CD4-positive, alpha-beta T cell treated with Interleukin-4 for 4 hours (primary cell): ENCODE results near the gene KLRG1.
A peak's percentile ranks its signal among the peaks of the same experiment; 100 is the strongest.

Experiments
- DNase-seq: peaks from one replicate; pipeline ENCODE4 v3.0.0-alpha.2; 2020

The KLRG1 gene

GRCh38 chr12:8987163-8987562 lies 2.2 kb upstream of the KLRG1 start:
- no peak for DNase-seq

DNA sequence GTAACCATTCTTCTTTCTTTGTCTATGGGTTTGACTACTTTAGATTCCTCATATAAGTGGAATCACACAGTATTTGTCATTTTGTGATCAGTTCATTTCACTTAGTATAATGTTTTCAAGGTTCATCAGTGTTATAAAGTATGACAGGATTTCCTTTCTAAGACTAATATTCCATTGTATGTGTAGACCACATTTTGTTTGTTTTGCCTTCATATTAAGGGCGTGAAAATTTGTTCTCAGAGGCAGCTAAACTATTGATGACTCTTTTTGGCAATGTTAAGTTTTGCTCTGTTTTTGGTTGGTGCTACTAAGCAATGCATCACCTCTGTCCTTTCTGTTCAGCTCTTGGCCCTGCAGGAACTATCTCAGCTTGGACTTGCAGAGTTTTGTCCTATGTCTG lies 1.7 kb upstream of the KLRG1 start:
- peak; percentile 61 for DNase-seq

GRCh38 chr12:8991371-8992345 lies 2.3 kb downstream of the KLRG1 start:
- peak; percentile 52 for DNase-seq

DNA sequence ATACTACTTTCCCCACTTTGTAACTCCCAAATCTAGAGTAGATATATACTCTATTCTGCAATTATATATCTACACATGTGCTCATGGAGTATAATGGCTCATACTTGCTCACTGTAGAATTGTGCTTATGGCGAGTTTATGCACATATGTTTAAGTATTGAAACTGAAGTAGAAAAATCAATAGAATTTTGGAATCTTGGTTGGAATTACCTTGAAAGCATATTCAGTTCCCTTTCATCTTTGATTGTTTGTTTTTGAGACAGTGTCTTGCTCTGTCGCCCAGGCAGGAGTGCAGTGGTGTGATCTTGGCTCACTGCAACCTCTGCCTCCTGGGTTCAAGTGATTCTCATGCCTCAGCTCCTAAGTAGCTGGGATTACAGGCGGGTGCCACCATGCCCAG lies 4.5 kb downstream of the KLRG1 start:
- no peak for DNase-seq

GRCh38 chr12:8995021-8995775 lies 5.9 kb downstream of the KLRG1 start:
- no peak for DNase-seq

GRCh38 chr12:8996682-8997405 lies 7.5 kb downstream of the KLRG1 start:
- DNase-seq: peak; percentile 79

- DNase-seq: no peak
Observed at GRCh38 chr12:9001233-9001632, 11.9 kb downstream of the KLRG1 start.

- DNase-seq: no peak
Observed at GRCh38 chr12:9002335-9002734, 13.0 kb downstream of the KLRG1 start.

DNA sequence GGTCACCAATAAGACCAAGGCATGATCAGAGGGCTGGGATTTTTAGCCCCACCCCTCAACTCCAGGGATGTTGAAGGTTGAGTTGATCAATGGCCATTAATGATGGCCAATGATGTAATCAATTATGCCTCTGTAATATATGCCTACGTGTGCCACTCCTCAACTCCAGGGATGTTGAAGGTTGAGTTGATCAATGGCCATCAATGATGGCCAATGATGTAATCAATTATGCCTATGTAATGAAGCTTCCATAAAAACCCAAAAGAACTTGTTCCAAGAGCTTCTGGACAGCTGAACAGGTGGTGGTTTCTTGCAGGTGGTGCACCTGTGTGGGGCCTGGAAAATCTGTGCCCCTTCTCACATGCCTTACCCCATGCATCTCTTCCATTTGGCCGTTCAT lies 33.2 kb downstream of the KLRG1 start:
- DNase-seq: no peak

GRCh38 chr12:9024512-9024911 lies 35.2 kb downstream of the KLRG1 start:
- DNase-seq: no peak

DNA sequence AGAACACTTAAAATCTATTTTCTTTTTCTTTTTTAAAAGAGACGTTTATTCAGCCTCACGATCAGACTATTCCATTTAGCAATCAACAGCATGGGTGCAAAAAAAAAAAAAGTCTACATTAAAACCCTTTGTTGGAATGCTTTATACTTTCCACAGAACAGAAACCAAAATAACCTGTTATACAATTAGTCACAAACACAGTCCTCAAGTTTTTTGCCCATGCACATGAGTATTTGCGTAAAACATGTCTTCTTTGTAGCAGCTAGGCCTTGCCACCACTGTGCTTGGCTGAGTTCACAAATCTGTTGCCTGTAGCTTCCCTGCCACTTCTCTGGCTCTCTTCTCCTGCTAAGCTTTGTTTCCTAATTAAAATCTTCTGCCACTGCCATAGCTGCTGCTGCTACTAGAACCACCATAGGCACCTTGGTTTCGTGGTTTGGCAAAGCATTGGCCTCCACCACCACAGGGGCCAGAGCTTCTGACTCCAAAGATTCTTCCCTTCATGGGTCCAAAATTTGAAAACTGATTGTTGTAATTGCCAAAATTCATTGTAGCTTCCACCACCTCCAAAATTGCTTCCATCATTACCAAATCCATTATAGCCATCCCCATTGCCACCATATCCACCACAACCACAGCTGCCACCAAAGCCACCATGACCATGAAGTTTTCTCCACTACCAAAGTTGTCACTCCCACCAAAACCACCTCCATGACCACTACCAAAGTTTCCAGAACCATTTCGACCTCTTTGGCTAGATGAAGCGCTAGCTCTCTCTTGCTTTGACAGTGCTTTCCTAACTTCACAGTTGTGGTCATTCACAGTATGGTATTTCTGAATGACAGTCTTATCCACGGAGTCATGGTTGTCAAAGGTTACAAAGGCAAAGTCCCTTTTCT lies 38.1 kb downstream of the KLRG1 start:
- DNase-seq: peak; percentile 74

- DNase-seq: no peak
Observed at GRCh38 chr12:9030776-9031175, 41.4 kb downstream of the KLRG1 start.

- DNase-seq: no peak
Observed at GRCh38 chr12:9032202-9032964, 43.0 kb downstream of the KLRG1 start.

GRCh38 chr12:9033265-9033887 lies 44.0 kb downstream of the KLRG1 start:
- no peak for DNase-seq

DNA sequence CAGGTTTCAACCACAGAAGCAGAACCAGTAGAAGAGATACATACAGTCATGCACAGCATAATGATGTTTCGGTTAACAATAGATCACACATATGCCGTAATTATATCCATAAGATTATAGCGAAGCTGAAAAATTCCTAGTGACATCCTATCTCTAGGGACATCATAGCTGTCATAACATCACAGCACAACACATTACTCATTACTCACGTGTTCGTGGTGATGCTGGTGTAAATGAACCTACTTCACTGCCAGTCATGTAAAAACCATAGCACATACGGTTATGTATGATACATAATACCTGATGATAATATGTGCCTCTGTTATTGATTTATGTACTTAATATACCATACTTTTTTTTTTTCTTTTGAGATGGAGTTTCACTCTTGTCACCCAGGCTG lies 44.7 kb downstream of the KLRG1 start:
- no peak for DNase-seq

DNA sequence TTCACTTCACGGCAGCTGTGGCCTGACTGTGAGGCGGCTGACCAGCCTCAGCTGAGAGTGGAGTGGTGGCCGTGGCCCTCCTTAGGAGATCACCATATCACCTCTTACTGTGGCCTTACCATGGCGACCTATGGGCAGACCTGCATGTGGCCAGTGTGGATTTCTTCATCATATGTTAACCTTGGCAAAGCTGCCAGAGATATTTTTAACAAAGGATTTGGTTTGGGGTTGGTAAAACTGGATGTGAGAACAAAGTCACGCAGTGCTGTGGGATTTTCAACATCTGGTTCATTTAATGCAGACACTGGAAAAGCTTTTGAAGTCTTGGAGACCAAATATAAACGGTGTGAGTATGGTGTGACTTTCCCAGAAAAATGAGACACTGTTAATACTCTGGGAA lies 46.9 kb downstream of the KLRG1 start:
- DNase-seq: no peak

GRCh38 chr12:9037431-9037830 lies 48.1 kb downstream of the KLRG1 start:
- peak; percentile 22 for DNase-seq

DNA sequence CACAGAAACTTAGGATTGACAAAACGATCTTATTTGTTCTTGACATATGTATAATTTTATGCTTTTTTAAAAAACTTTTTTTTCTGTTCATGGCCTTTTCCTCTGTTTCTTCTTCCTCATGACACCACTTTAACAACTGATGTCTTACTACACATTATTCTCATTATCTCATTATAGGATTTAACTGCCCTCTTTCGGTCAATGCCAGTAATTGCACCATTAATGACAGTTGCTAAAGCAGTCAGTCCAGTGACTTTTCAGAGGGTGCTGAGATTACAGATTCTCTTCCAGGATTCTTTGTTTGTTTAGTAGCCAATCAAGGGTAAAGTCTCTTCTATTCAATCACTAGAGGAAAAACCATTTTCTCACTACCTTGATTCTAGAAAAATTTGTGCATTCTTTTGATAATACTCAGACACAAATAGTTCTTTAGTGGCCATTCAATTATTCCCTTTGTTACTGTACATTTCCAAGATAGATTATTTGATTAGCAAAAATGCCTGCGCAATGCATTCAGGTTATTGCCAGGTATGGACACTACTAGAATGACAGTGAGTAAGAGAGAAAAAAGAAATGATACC lies 50.1 kb downstream of the KLRG1 start:
- DNase-seq: peak; percentile 83

- peak; percentile 56 for DNase-seq
Observed at GRCh38 chr12:9040484-9041186, 51.3 kb downstream of the KLRG1 start.

- DNase-seq: no peak
Observed at GRCh38 chr12:9041321-9041720, 52.0 kb downstream of the KLRG1 start.
